CD4-positive, alpha-beta T cell (primary cell): ENCODE measurements around the gene TMEM139. TPM values are rescaled to one million over a fixed set of nuclear protein-coding genes. Genes with fewer than 3 reads are reported as not detected.

Experiments
- ATAC-seq: fragments of 200-7000 bp; cut with Tn5 transposase; one replicate; pipeline ENCODE4 v1.10.0; 2022; ENCODE audit warnings: mild to moderate bottlenecking; ENCODE audit not compliant: poor library complexity
- CTCF ChIA-PET: fragments of 350-600 bp; sonication (Branson Sonifier 250); formaldehyde crosslinking; loops from one replicate; lab custom pipeline; 2021; ENCODE audit warnings: antibody characterized with exemption, inconsistent platforms; lab: Charles Lee
- POLR2A ChIA-PET: fragments of 350-600 bp; sonication (Branson Sonifier 250); formaldehyde crosslinking; loops from one replicate; lab custom pipeline; 2021; ENCODE audit warnings: antibody characterized with exemption, inconsistent platforms; lab: Charles Lee
- DNase-seq, 14 experiments: peaks; one replicate each; pipeline ENCODE4 v3.0.0-alpha.2; 2013 to 2020; ENCODE audit warnings: mixed read lengths in 2 of 14
- H3K27ac ChIP-seq, 2 donors: one replicate each; pipeline versions ENCODE4 v1.5.1 to v1.7.0; 2013; ENCODE audit warnings: low read length in 2 of 2, low read depth in 1 of 2, mild to moderate bottlenecking in 1 of 2
- H3K27me3 ChIP-seq, 2 experiments: 1 replicate in 1 of 2; 2 replicates in 1 of 2; pipeline versions ENCODE4 v1.6.1 to v1.7.0; 2013; ENCODE audit warnings: low read length in 2 of 2, control low read depth in 1 of 2, mild to moderate bottlenecking in 1 of 2, moderate library complexity in 1 of 2; ENCODE audit not compliant: insufficient read depth in 2 of 2, control insufficient read depth in 1 of 2
- H3K36me3 ChIP-seq: one replicate; pipeline ENCODE4 v1.6.1; 2013; ENCODE audit warnings: low read length, control low read depth; ENCODE audit not compliant: insufficient read depth
- H3K4me1 ChIP-seq: one replicate; pipeline ENCODE4 v1.6.1; 2013; ENCODE audit warnings: low read length, control low read depth; ENCODE audit not compliant: insufficient read depth
- H3K4me3 ChIP-seq: one replicate; pipeline ENCODE4 v1.5.1; 2013; ENCODE audit warnings: mild to moderate bottlenecking, low read length, moderate library complexity
- H3K9me3 ChIP-seq, 2 experiments: 1 replicate in 1 of 2; 2 replicates in 1 of 2; pipeline versions ENCODE4 v1.6.1 to v1.7.0; 2013; ENCODE audit warnings: low read length in 2 of 2, mild to moderate bottlenecking in 2 of 2, control low read depth in 1 of 2, moderate library complexity in 1 of 2; ENCODE audit not compliant: control insufficient read depth in 1 of 2, insufficient read depth in 1 of 2
- H3K27ac Mint-ChIP-seq: one replicate; pipeline ENCODE4 v1.8.0; 2020; ENCODE audit warnings: mixed read lengths
- H3K27me3 Mint-ChIP-seq: one replicate; pipeline ENCODE4 v1.8.0; 2021; ENCODE audit warnings: mixed read lengths
- H3K36me3 Mint-ChIP-seq: one replicate; pipeline ENCODE4 v1.8.0; 2021; ENCODE audit warnings: low read depth, mixed read lengths
- H3K4me1 Mint-ChIP-seq: one replicate; pipeline ENCODE4 v1.8.0; 2021; ENCODE audit warnings: low read depth, mixed read lengths
- H3K4me3 Mint-ChIP-seq: one replicate; pipeline ENCODE4 v1.8.0; 2020; ENCODE audit warnings: mild to moderate bottlenecking, mixed read lengths
- H3K9me3 Mint-ChIP-seq: one replicate; pipeline ENCODE4 v1.8.0; 2020; ENCODE audit warnings: mixed read lengths
- CTCF ChIP-seq: fragments of 200-600 bp; IDR thresholded peaks from one replicate; pipeline ENCODE4 v1.8.0; 2022; ENCODE audit warnings: antibody characterized with exemption, mild to moderate bottlenecking
- intact Hi-C, 2 experiments: fragments of 100-400 bp; cut with DNase I in 1 of 2; cut with micrococcal nuclease in 1 of 2; formaldehyde crosslinking; loops; one replicate each; pipeline versions ENCODE4 v1.15.1 to v1.9.0; 2023 to 2025; cut with DNase I, micrococcal nuclease
- total RNA-seq, 174 experiments: library from RNA in 2 of 174; stranded (reverse) in 2 of 174; gene quantifications; one replicate each; pipeline ENCODE4 v1.2.3 and lab custom pipeline; 2021 to 2026

Gene TMEM139
- total RNA-seq, 2 experiments from 2014 or later = 0.20 to 0.27 TPM

GRCh38 chr7:143308632-143309031 is 23.9 kb downstream of the TMEM139 start:
- H3K36me3 ChIP-seq = peaks cover 43% of the 10 kb centered on the region
- H3K36me3 Mint-ChIP-seq = peaks cover 48% of the 10 kb centered on the region
- no peaks in the 10 kb centered on the region for H3K9me3 Mint-ChIP-seq
- no peak overlapping the region for H3K4me3 ChIP-seq
- intact Hi-C loops = loop anchor here (5.0 to 10.0 kb wide), 3 partner anchors 69 to 304 kb away; partner anchors contain the start of gene EPHA1 (in 1 of the 2)
- H3K27me3 ChIP-seq = no peaks in the 10 kb centered on the region
- DNase-seq (no peak), ATAC-seq (no peak)
- CTCF ChIA-PET = interaction anchor here (0.9 to 3.1 kb wide), 2 partner anchors 37 to 68 kb away, joined by 3 to 17 read pairs; no protein-coding TSS in a partner anchor
- no peak overlapping the region for H3K4me3 Mint-ChIP-seq
- H3K27ac ChIP-seq = no peak overlapping the region
- no peak for TF ChIP-seq CTCF
- H3K4me1 ChIP-seq = peaks cover 27% of the 10 kb centered on the region
- peaks cover 0 to 7% of the 10 kb centered on the region in 2 experiments for H3K9me3 ChIP-seq
- POLR2A ChIA-PET = interaction anchor here (0.6 to 1.6 kb wide), 4 partner anchors 21 to 67 kb away, joined by 3 to 8 read pairs (median 4); partner anchors contain the start of gene CASP2
- no peaks in the 10 kb centered on the region for H3K27me3 Mint-ChIP-seq
- H3K4me1 Mint-ChIP-seq = peaks cover 37% of the 10 kb centered on the region
- H3K27ac Mint-ChIP-seq = peak overlapping the region; percentile 6

GRCh38 chr7:143314127-143314526 is 29.4 kb downstream of the TMEM139 start:
- Mint-ChIP-seq H3K27ac (no peak overlapping the region), H3K4me3 (no peak overlapping the region), H3K9me3 (no peaks in the 10 kb centered on the region), H3K36me3 (no peaks in the 10 kb centered on the region), H3K27me3 (no peaks in the 10 kb centered on the region), H3K4me1 (peaks cover 26% of the 10 kb centered on the region)
- CTCF ChIA-PET = no interaction called here
- H3K9me3 ChIP-seq = peaks cover 0 to 7% of the 10 kb centered on the region in 2 experiments
- DNase-seq (no peak), ATAC-seq (no peak)
- no peak for TF ChIP-seq CTCF
- H3K4me3 ChIP-seq = no peak overlapping the region
- POLR2A ChIA-PET = no interaction called here
- peaks cover 16% of the 10 kb centered on the region for H3K4me1 ChIP-seq
- no peaks in the 10 kb centered on the region for H3K27me3 ChIP-seq
- no peaks in the 10 kb centered on the region for H3K36me3 ChIP-seq
- no peak overlapping the region for H3K27ac ChIP-seq
- intact Hi-C loops = no loop called here

- ChIA-PET CTCF (no interaction called here), POLR2A (no interaction called here)
- intact Hi-C loops = no loop called here
- no peak for DNase-seq
- Mint-ChIP-seq H3K4me3 (no peak within 1 kb of the TSS), H3K27ac (no peak within 1 kb of the TSS), H3K36me3 (no peaks in the 10 kb centered on the region), H3K9me3 (no peaks in the 10 kb centered on the region), H3K27me3 (no peaks in the 10 kb centered on the region), H3K4me1 (peaks cover 13% of the 10 kb centered on the region)
- Histone ChIP-seq H3K27me3 (no peaks in the 10 kb centered on the region), H3K27ac (no peak within 1 kb of the TSS), H3K36me3 (no peaks in the 10 kb centered on the region), H3K9me3 (peaks cover 0 to 3% of the 10 kb centered on the region in 2 experiments), H3K4me3 (no peak within 1 kb of the TSS), H3K4me1 (peaks cover 8% of the 10 kb centered on the region)
- no peak for TF ChIP-seq CTCF
- ATAC-seq = no peak
Observed at GRCh38 chr7:143315776-143316175, 31.0 kb downstream of the TMEM139 start, which contains the start of gene CLCN1. Gene CLCN1, plus strand, starts transcription at chr7:143316111. Its CDS starts 102 bp downstream, at chr7:143316213.
